OCI-LY1 (cell line): Measurements from ENCODE around the gene RAB40C.

Experiments
- H2AFZ ChIP-seq: fragments of 200-600 bp; sonication (generic), shearing (Covaris generic); 2 replicates; pipeline ENCODE4 v1.6.0; 2014; ENCODE audit warnings: antibody characterized with exemption, mild to moderate bottlenecking, low read length
- H3F3A ChIP-seq: fragments of 200-600 bp; sonication (generic), shearing (Covaris generic); 2 replicates; pipeline ENCODE4 v1.6.0; 2014; ENCODE audit warnings: mild to moderate bottlenecking, antibody characterized with exemption, low read length, moderate library complexity; ENCODE audit not compliant: insufficient read depth
- H3K27ac ChIP-seq: fragments of 200-600 bp; sonication (generic); 2 replicates; pipeline ENCODE4 v1.5.1; 2014; ENCODE audit warnings: low read length, mixed run types, mild to moderate bottlenecking, low read depth; ENCODE audit not compliant: poor library complexity, severe bottlenecking
- H3K27me3 ChIP-seq: fragments of 200-600 bp; sonication (generic); 2 replicates; pipeline ENCODE4 v1.6.0; 2014; ENCODE audit warnings: antibody characterized with exemption, mild to moderate bottlenecking, low read length, moderate library complexity; ENCODE audit not compliant: insufficient read depth
- H3K36me3 ChIP-seq: fragments of 200-600 bp; sonication (generic); 2 replicates; pipeline ENCODE4 v1.6.1; 2014; ENCODE audit warnings: mild to moderate bottlenecking, antibody characterized with exemption, low read length, moderate library complexity, mixed read lengths; ENCODE audit not compliant: insufficient read depth
- H3K4me1 ChIP-seq: fragments of 200-600 bp; sonication (generic); 2 replicates; pipeline ENCODE4 v1.5.1; 2014; ENCODE audit warnings: mild to moderate bottlenecking, low read length, moderate library complexity; ENCODE audit not compliant: insufficient read depth, severe bottlenecking
- H3K4me2 ChIP-seq: fragments of 200-600 bp; sonication (generic), shearing (Covaris generic); 2 replicates; pipeline ENCODE4 v1.6.1; 2014; ENCODE audit warnings: low read length
- H3K4me3 ChIP-seq: fragments of 200-600 bp; sonication (generic); 2 replicates; pipeline ENCODE4 v1.5.1; 2014; ENCODE audit warnings: low read length, low read depth, mild to moderate bottlenecking, mixed read lengths; ENCODE audit not compliant: poor library complexity, severe bottlenecking
- H3K79me2 ChIP-seq: fragments of 200-600 bp; shearing (Covaris generic); 2 replicates; pipeline ENCODE4 v1.6.1; 2016; ENCODE audit warnings: mixed run types, low read length, mixed read lengths; ENCODE audit not compliant: insufficient read depth
- H3K9ac ChIP-seq: fragments of 200-600 bp; sonication (generic), shearing (Covaris generic); 2 replicates; pipeline ENCODE4 v1.6.1; 2014; ENCODE audit warnings: mild to moderate bottlenecking, low read length, mixed read lengths
- H3K9me2 ChIP-seq: fragments of 200-600 bp; sonication (generic), shearing (Covaris generic); 2 replicates; pipeline ENCODE4 v1.6.1; 2014; ENCODE audit warnings: low read depth, mild to moderate bottlenecking, low read length, mixed read lengths
- H3K9me3 ChIP-seq: fragments of 200-600 bp; shearing (Covaris generic); 2 replicates; pipeline ENCODE4 v1.6.1; 2014; ENCODE audit warnings: low read length, mixed read lengths
- H4K20me1 ChIP-seq: fragments of 200-600 bp; sonication (generic), shearing (Covaris generic); 2 replicates; pipeline ENCODE4 v1.6.0; 2016; ENCODE audit warnings: mild to moderate bottlenecking, low read length; ENCODE audit not compliant: insufficient read depth
- CTCF ChIP-seq: fragments of 200-600 bp; sonication (generic), shearing (Covaris generic); IDR thresholded peaks from 2 replicates; pipeline ENCODE4 v1.5.1; 2017; ENCODE audit warnings: mild to moderate bottlenecking, antibody characterized with exemption, low read length, moderate library complexity, mixed read lengths
- EZH2 ChIP-seq: fragments of 200-600 bp; sonication (generic), shearing (Covaris generic); IDR thresholded peaks from 2 replicates; pipeline ENCODE4 v1.8.0; 2017; ENCODE audit warnings: borderline replicate concordance, mixed run types, mild to moderate bottlenecking, antibody characterized with exemption, low read length, moderate library complexity, mixed read lengths

Gene RAB40C

GRCh38 chr16:549544-550263 lies 40.2 kb upstream of the RAB40C start:
- TF ChIP-seq CTCF (peak; percentile 11; the same call in 1 of the 2 replicates), EZH2 (no peak)
- no peaks in the 10 kb centered on the region for H3K79me2 ChIP-seq
- no peaks in the 10 kb centered on the region for H4K20me1 ChIP-seq
- H3K4me3 ChIP-seq: no peak overlapping the region
- H3K27me3 ChIP-seq: no peaks in the 10 kb centered on the region
- H3K9me2 ChIP-seq: no peaks in the 10 kb centered on the region
- no peak overlapping the region for H3K9ac ChIP-seq
- no peaks in the 10 kb centered on the region for H3F3A ChIP-seq
- no peak overlapping the region for H3K4me2 ChIP-seq
- H3K4me1 ChIP-seq: no peaks in the 10 kb centered on the region
- no peak overlapping the region for H2AFZ ChIP-seq
- no peak overlapping the region for H3K27ac ChIP-seq
- peaks cover 7% of the 10 kb centered on the region for H3K36me3 ChIP-seq
- no peaks in the 10 kb centered on the region for H3K9me3 ChIP-seq

GRCh38 chr16:551210-551609 lies 38.7 kb upstream of the RAB40C start:
- Histone ChIP-seq H3K36me3 (peaks cover 7% of the 10 kb centered on the region), H2AFZ (no peak overlapping the region), H3K9me3 (no peaks in the 10 kb centered on the region), H3K4me1 (no peaks in the 10 kb centered on the region), H3K4me3 (no peak overlapping the region), H3K27ac (no peak overlapping the region), H3K9me2 (no peaks in the 10 kb centered on the region), H3K4me2 (no peak overlapping the region), H3K79me2 (no peaks in the 10 kb centered on the region), H4K20me1 (no peaks in the 10 kb centered on the region), H3K27me3 (no peaks in the 10 kb centered on the region), H3F3A (no peaks in the 10 kb centered on the region), H3K9ac (no peak overlapping the region)
- TF ChIP-seq EZH2 (no peak), CTCF (no peak)

GRCh38 chr16:552171-552570 lies 37.7 kb upstream of the RAB40C start:
- Histone ChIP-seq H3K9ac (no peak overlapping the region), H2AFZ (no peak overlapping the region), H3K79me2 (no peaks in the 10 kb centered on the region), H3K4me1 (no peaks in the 10 kb centered on the region), H3K36me3 (peaks cover 7% of the 10 kb centered on the region), H3K4me3 (no peak overlapping the region), H3K9me2 (no peaks in the 10 kb centered on the region), H3K27me3 (no peaks in the 10 kb centered on the region), H4K20me1 (no peaks in the 10 kb centered on the region), H3K9me3 (no peaks in the 10 kb centered on the region), H3F3A (no peaks in the 10 kb centered on the region), H3K4me2 (no peak overlapping the region), H3K27ac (no peak overlapping the region)
- TF ChIP-seq EZH2 (no peak), CTCF (no peak)
